ENCODE measurements around the gene LPP.

Gene LPP

GRCh38 chr3:188861842-188862744 lies 708.1 kb downstream of the LPP start:
- DNase-seq = no peak

- no peak for DNase-seq
Observed at GRCh38 chr3:188863999-188864406, 710.0 kb downstream of the LPP start.

- no peak for DNase-seq
Observed at GRCh38 chr3:188867691-188868265, 713.8 kb downstream of the LPP start.

- no peak for DNase-seq
Observed at GRCh38 chr3:188868803-188869202, 714.8 kb downstream of the LPP start.

- DNase-seq = no peak
Observed at GRCh38 chr3:188869628-188870027, 715.7 kb downstream of the LPP start.

- DNase-seq = no peak
Observed at GRCh38 chr3:188870431-188870830, 716.5 kb downstream of the LPP start.

GRCh38 chr3:188874576-188874975 lies 720.6 kb downstream of the LPP start:
- no peak for DNase-seq

- no peak for DNase-seq
Observed at GRCh38 chr3:188875413-188875812, 721.5 kb downstream of the LPP start.

- no peak for DNase-seq
Observed at GRCh38 chr3:188876370-188876769, 722.4 kb downstream of the LPP start.

- no peak for DNase-seq
Observed at GRCh38 chr3:188877381-188877780, 723.4 kb downstream of the LPP start.

- no peak for DNase-seq
Observed at GRCh38 chr3:188878076-188878475, 724.1 kb downstream of the LPP start.

GRCh38 chr3:188881954-188882641 lies 728.1 kb downstream of the LPP start:
- no peak for DNase-seq

GRCh38 chr3:188884299-188885043 lies 730.5 kb downstream of the LPP start:
- DNase-seq = no peak

- no peak for DNase-seq
Observed at GRCh38 chr3:188888321-188889053, 734.5 kb downstream of the LPP start.

- DNase-seq = no peak
Observed at GRCh38 chr3:188889054-188889491, 735.1 kb downstream of the LPP start.

GRCh38 chr3:188890572-188891270 lies 736.8 kb downstream of the LPP start:
- DNase-seq = no peak

- no peak for DNase-seq
Observed at GRCh38 chr3:188899881-188900280, 745.9 kb downstream of the LPP start.

GRCh38 chr3:188900421-188900951 lies 746.5 kb downstream of the LPP start:
- no peak for DNase-seq

GRCh38 chr3:188901126-188901525 lies 747.2 kb downstream of the LPP start:
- DNase-seq = no peak

GRCh38 chr3:188901671-188902287 lies 747.8 kb downstream of the LPP start:
- DNase-seq = no peak

GRCh38 chr3:188904670-188905069 lies 750.7 kb downstream of the LPP start:
- DNase-seq = no peak
